ENCODE results near the gene PACSIN2.

The PACSIN2 gene

DNA sequence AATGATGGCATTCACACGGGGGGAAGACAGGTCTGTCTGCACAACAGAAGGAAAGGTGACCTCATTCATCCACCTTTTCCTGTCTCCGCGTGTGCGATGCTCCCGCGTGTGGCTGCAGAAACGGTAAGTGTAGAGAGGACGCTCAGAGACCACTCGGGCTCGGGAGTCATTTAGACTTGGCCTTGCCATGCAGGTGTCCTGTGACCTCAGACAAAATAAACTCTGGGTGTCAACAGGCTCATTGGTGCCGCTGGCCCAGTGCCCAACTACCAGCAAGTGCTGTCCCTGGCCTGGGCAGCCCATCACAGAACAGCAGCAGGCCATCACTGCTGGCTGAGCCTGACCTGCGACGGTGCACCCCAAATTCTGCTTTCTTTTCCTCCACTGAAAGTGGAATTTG lies 109.7 kb downstream of the PACSIN2 start:
- no peak for DNase-seq (ENCODE audit: low read depth)
- TF ChIP-seq, protein P1, sequence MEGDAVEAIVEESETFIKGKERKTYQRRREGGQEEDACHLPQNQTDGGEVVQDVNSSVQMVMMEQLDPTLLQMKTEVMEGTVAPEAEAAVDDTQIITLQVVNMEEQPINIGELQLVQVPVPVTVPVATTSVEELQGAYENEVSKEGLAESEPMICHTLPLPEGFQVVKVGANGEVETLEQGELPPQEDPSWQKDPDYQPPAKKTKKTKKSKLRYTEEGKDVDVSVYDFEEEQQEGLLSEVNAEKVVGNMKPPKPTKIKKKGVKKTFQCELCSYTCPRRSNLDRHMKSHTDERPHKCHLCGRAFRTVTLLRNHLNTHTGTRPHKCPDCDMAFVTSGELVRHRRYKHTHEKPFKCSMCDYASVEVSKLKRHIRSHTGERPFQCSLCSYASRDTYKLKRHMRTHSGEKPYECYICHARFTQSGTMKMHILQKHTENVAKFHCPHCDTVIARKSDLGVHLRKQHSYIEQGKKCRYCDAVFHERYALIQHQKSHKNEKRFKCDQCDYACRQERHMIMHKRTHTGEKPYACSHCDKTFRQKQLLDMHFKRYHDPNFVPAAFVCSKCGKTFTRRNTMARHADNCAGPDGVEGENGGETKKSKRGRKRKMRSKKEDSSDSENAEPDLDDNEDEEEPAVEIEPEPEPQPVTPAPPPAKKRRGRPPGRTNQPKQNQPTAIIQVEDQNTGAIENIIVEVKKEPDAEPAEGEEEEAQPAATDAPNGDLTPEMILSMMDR (IDR thresholded peaks at IDR 0.05; ENCODE audit: low read length, missing control alignments) = no peak

DNA sequence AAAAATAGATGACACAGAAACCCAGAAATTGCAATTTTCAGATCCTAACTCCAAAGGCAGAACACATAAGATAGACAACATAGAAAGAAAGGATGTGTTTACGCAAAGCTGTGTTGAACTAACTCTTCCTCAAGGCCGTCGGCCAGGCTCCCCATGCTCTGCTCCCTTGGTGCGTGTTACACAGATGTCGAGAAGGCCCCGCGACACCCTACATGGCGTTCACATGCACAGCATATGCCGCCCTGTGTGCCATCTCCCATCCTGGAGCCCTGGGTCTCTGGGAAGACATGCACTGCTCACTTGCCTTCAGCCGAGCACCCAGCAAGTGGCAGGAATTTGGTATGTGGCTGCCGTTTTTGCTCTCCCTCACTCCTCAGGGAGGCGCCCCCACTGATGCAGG lies 110.9 kb downstream of the PACSIN2 start:
- TF ChIP-seq, protein P1 (IDR thresholded peaks at IDR 0.05; ENCODE audit: low read length, missing control alignments) = no peak
- H3K4me3 ChIP-seq (replicated peaks; ENCODE audit: low read depth, low read length) = no peak overlapping the region
- DNase-seq (ENCODE audit: low read depth) = no peak

More for the DNA sequence above, 109.7 kb downstream of the PACSIN2 start:
- H3K4me3 ChIP-seq (replicated peaks; ENCODE audit: low read depth, low read length) = no peak overlapping the region

DNA sequence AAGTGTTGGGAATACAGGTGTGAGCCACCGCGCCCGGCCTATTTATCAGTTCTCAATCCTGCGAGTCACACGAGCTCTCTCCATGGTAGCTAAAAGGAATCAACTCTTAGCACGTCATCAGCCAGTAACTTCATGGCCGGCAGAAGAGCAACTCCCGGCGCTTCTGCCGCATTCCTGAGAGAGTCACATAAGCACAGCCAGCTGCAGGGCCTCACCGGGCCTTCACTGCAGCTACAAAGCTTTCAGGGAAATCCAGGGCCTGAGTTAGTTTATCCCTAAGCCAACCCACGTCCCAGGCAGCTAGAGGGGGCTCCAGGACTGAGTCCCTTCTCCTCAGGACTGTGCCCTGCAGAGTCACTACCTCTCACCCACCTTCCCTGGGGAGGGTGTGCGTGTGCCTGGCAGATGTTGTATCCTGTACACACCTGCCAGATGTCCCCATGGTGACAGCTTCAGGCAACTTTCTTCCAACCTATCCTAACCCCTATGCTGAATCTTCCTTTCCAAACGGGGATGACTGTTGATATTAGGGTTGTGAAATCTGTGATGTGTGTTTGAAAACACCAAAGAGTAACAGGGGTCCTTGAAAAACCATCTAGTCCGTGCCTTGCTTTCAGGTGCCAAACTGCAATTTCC lies 112.0 kb downstream of the PACSIN2 start:
- H3K4me3 ChIP-seq (replicated peaks; ENCODE audit: low read depth, low read length) = no peak overlapping the region
- TF ChIP-seq, protein P1 (IDR thresholded peaks at IDR 0.05; ENCODE audit: low read length, missing control alignments) = no peak
- peak; percentile 37 for DNase-seq (ENCODE audit: low read depth)

DNA sequence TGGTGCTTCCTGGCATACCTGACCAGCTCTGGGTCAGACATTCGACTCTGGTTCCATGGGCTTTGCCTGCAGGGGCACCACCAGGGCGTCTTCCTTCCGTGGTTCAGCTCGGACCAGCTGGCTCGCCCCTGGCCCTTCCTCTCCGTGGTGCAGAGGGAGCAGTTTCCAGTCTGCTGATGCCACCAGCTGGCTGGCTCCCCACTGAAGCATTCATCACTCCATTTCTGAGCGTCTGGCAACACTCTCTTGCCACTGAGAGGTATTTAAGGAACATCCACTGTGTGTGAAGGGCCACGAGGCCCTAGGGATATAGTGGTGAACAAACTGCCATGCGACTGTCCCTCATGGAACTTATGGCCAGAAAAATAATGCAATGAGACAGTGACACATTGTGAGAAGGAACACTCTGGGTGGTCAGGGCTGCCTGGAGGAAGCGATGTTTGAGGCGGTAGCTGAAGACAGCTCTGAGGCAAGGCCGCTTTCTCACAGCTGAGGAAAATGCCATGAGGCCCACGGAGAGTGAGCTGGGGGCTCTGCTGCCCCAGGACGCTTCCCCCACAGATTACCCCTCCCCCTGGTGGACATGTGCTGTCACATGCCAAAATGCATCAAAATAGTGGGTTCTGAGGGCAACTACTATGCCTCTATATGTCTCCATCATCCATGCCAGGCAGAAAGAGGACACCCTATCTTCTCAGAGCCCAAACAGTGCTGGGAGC lies 113.0 kb downstream of the PACSIN2 start:
- no peak for DNase-seq (ENCODE audit: low read depth)

DNA sequence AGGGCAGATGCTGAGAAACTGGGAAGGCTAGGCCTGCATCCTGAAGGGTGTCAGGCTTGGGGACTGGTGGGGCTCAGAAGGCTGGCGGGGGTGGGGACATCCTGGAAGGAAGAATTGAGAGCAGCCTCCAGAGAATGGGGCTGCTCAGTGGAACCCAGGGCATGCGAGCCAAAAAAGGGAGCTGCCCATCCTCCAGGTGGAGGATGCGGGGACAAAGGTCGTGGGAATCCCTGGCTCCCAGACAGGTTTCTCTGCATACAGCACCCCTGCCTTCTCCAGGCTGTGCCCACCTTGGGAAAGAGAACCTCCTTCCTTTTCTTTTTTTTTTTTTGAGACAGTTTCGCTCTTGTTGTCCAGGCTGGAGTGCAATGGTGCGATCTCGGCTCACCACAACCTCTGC lies 117.0 kb downstream of the PACSIN2 start:
- TF ChIP-seq, protein P1 (IDR thresholded peaks at IDR 0.05; ENCODE audit: low read length, missing control alignments) = no peak
- DNase-seq (ENCODE audit: low read depth) = no peak
- H3K4me3 ChIP-seq (replicated peaks; ENCODE audit: low read depth, low read length) = no peak overlapping the region

More for the DNA sequence above, 113.0 kb downstream of the PACSIN2 start:
- TF ChIP-seq, protein P1 (IDR thresholded peaks at IDR 0.05; ENCODE audit: low read length, missing control alignments) = peak; percentile 34
- no peak overlapping the region for H3K4me3 ChIP-seq (replicated peaks; ENCODE audit: low read depth, low read length)

DNA sequence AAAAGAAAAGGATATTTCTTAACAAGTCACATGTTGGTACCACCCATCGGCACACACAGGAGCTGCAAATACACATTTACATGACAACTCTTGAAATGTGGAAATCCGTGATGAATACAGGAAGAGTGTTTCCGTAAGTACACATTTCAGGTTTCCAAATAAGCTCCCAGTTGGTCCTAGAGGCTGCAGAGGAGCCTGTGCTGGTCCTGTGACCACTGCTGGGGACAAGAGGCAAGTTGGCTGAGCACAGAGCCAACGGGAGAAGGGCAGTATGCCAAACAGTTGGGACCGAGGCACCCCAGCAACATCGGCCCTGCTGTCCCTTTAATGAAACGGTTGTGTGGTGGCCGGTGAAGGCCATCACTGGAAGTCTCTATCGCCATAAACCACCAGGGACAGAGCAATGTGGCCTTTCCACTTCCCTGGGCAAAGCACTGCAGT lies 119.4 kb downstream of the PACSIN2 start:
- no peak overlapping the region for H3K4me3 ChIP-seq (replicated peaks; ENCODE audit: low read depth, low read length)
- TF ChIP-seq, protein P1 (IDR thresholded peaks at IDR 0.05; ENCODE audit: low read length, missing control alignments) = no peak
- DNase-seq (ENCODE audit: low read depth) = no peak

Measured in fibroblast of pulmonary artery (primary cell).